Kidney glomerular epithelial cell (primary cell): ENCODE measurements around the gene OR10H1.
A peak's percentile ranks its signal among the peaks of the same experiment; 100 is the strongest.
"Not testable (repeated sequence)": the region's sequence is repeated elsewhere in the genome, so short reads cannot be mapped to it uniquely, and the experiment has no call there.

Experiments used
- DNase-seq: peaks from one replicate; lab custom pipeline; 2025; lab: John Stamatoyannopoulos, UW

Gene OR10H1, protein sequence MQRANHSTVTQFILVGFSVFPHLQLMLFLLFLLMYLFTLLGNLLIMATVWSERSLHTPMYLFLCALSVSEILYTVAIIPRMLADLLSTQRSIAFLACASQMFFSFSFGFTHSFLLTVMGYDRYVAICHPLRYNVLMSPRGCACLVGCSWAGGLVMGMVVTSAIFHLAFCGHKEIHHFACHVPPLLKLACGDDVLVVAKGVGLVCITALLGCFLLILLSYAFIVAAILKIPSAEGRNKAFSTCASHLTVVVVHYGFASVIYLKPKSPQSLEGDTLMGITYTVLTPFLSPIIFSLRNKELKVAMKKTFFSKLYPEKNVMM

DNA sequence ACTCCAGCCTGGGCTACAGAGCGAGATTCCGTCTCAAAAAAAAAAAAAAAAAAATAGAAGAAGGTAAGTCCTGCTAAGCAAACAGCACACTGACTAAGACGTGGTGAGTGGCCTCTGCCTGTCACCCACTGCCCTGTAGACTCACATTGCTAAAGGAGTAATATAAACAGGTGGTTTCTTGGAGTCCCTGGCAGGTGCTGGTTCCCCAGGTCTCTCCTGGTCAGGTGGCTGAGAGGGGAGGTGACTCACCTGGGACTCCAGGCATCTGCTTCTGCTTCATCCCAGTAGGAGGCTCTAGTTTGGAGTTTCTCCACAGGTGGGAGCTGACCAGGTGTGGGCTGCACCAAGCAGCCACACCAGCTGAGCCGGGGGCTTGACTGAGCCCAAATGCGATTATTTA lies at the start of gene OR10H1:
Gene OR10H1 (minus strand): TSS at position 359 of the 400 bp plus-strand sequence. CDS start 7,627 bp downstream, outside the sequence.
- DNase-seq = no peak

DNA sequence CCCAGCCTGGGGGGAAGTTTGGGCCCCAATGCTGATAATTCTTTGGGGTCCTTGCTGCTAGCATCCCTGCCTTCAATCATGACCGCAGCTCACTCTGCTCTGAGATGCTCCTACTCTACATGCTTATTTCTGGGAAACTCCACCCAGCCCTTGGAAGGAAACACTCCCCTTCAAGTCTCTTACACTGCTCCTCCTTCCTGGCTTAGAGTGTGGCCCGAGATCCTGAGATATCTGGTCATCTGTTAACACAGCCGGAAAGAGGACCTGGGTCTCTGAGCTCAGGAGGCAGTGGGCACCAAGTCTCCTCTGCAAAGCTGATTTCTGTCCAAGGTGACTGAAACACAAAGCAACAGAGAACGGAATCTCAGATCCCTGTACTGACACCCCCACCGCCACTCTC lies 49.4 kb upstream of the OR10H1 start:
- no peak for DNase-seq

DNA sequence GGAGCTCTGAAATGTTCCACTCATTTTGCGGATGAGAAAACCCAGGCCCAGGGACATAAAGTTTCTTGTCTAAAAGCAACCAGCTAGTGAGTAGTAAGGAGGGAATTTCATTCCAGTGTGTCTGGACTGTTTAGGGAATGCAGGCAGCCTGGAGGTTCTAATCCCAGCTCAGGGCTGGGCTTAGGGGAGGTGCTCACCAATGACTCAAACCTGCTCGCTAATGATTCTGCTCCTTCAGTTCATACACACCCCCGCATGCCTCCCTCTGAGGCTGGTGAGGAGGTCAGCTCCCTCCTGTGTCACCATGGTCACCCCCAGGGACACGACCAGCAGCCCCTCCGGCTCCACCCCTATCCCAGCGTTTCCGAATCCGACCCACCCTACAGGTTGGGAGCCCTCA lies 47.8 kb upstream of the OR10H1 start:
- no peak for DNase-seq

DNA sequence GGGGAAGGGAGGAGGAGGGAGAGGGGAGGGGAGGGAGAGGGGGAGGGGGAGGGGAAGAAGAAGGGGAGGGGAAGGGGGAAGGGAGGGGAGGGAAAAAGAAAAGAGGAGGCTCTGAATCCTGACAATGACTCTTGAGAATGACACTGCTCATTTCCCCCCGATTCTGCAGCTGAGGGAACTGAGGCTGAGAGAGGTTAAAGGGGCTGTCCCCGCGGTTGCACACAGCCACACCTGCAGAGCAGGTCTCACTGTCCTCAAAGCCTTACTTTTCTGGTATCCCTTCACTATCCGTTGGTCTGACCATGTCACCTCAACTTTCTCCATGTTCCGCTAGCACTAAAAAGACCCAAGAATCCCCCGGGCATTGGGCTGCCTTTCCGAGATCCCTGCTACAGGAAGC lies 47.0 kb upstream of the OR10H1 start:
- DNase-seq = no peak

DNA sequence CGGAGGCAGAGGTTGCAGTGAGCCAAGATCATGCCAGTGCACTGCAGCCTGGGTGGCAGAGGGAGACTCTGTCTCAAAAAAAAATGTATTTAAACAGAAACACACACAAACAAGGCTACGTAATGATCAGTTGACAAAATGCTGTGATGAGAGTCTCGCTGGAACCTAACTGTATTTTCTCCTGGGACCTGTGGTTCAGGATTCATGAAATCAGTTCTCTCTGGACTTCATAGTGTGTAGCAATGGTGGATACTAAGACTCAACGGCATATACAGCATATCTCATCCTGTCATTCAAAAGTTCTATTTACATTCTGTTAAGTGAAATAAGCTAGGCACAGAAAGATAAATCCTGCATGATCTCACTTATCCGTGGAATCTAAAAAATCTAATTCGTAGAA lies 45.1 kb upstream of the OR10H1 start:
- DNase-seq = no peak

DNA sequence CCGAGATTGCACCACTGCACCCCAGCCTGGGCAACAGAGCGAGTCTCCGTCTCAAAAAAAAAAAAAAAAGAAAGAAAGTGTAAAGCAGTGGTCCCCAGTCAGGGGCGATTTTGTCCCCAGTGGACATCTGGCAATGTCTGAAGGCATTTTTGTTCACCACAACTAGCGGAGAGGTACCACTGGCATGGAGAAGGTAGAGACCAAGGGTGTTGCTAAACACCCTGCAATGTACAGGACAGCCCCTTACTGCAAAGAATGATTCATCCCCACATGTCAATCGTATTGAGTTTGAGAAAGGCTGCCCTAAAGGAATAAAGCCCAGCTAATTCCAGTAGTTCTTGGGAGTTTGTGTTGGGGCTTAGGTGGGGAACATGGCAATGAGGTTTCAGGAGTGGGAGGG lies 43.7 kb upstream of the OR10H1 start:
- DNase-seq = no peak

DNA sequence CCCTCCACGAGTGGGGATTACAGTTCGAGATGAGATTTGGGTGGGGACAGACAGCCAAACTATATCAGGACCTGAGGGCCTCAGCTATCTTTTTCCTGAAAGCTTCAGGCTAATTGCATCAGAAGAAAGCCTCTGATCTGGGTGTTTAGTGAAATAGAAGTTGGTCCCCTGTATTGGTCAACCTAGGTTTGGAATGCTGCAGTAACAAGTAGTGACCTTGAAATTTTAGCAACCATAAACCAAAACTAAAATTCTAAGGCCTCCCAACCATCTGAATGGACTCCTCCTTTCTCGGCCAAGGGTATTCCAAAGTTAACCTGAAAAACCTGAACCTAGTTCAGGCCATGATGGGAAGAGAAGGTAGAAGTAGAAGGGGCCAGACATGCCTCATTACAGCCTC lies 34.9 kb upstream of the OR10H1 start:
- DNase-seq = no peak

DNA sequence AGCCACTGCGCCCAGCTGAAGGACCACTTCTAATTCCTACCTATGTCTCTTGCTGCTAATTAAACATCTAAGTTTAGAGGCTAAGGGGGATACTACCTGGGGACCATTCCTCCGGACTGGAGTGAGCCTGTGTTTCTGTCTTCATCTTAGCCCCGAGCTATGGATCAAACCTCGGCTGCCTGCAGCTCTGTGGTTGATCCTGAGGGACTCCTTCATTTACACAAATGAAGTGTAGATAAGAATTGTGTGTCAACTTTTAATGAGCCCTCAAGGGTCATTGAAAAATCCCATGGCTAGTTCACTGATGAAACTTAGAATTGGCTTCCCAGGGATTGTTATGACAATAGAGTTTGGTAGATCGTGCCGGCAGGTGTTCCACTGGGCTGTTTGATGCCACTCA lies 31.5 kb upstream of the OR10H1 start:
- DNase-seq = no peak

DNA sequence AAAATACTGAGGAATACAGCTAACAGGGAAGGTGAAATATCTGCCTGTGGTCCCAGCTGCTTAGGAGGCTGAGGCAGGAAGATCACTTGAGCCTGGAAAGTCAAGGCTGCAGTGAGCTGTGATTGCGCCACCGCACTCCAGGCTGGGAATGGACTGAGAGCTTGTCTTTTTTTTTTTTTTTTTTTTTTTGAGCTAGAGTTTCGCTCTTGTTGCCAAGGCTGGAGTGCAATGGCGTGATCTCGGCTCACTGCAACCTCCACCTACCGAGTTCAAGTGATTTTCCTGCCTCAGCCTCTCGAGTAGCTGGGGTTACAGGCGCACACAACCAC lies 28.4 kb upstream of the OR10H1 start:
- DNase-seq = not testable (repeated sequence)

DNA sequence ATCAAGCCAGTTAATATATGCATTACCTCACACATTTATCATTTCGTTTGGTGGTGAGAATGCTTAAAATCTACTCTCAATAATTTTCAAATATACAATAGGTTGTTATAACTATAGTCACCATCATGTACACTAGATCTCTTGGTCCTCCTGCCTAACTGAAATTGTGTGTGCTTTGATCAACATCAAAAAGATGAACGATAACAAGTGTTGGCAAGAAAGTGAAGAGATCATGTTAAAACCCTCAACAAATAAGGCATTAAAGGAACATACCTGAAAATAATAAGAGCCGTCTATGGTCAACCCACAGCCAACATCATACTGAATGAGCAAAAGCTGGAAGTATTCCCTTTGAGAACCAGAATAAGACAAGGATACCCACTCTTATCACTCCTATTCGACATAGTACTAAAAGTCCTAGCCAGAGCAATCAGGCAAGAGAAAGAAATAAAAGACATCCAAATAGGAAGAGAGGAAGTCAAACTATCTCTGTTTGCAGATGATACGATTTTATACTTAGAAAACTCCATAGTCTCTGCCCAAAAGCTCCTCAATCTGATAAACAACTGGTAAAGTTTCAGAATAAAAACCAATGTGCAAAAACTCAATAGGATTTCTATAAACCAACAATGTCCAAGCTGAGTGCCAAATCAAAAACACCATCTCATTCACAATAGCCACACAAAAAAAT lies 27.9 kb upstream of the OR10H1 start:
- DNase-seq = no peak

DNA sequence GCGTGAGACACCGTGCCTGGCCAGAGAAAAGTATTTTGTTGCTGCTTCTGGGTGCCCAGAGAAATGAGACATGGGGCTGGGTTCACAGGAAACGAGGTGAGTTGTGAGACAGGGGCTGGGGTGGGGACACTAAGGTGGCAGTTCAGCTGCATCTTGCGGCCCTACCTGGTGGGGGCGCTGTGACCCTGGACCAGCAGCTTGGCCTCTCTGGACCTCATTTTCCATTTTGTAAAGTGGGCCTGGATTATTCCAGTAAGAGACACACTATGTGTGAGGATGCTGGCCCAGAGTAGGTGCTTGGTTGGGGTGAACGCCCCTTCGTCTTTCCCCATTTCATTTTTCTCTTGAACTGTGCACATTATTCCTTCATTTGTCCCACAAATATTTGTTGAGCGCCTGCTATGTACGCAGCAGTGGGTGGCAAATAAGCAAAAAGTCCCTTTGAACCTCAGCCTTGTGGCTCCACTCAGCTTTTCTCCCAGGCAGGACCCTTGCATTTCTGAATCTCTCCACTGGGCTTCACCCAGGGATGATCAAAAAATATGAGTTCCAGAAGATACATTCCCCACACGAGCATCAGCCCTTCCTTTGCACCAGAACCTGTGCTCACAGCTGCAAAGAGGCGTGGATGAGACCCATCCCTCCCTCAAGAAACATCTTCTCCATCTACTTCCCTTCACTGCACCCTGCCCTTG lies 26.6 kb upstream of the OR10H1 start:
- no peak for DNase-seq

DNA sequence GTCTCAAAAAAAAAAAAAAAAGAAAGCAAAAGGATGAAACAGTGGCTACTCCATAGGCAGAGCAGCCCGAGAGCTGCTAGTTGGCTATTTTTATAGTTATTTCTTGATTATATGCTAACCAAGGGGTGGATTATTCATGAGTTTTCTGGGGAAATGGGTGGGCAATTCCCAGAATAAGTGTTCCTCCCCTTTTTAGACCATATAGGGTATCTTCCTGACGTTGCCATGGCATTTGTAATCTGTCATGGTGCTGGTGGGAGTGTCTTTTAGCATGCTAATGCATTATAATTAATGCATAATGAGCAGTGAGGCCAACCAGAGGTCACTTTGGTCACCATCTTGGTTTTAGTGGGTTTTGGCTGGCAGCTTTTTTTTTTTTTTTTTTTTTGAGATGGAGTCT lies 25.4 kb upstream of the OR10H1 start:
- DNase-seq = no peak

DNA sequence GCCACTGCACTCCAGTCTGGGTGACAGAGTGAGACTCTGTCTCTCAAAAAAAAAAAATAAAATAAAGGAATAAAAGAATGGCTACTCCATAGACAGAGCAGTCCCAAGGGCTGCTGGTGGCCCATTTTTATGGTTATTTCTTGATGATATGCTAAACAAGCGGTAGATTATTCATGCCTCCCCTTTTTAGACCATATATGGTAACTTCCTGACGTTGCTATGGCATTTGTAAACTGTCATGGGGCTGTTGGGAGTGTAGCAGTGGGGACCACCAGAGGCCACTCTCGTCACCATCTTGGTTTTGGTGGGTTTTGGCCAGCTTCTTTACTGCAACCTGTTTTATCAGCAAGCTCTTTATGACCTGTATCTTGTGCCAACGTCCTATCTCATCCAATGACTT lies 24.4 kb upstream of the OR10H1 start:
- not testable (repeated sequence) for DNase-seq

DNA sequence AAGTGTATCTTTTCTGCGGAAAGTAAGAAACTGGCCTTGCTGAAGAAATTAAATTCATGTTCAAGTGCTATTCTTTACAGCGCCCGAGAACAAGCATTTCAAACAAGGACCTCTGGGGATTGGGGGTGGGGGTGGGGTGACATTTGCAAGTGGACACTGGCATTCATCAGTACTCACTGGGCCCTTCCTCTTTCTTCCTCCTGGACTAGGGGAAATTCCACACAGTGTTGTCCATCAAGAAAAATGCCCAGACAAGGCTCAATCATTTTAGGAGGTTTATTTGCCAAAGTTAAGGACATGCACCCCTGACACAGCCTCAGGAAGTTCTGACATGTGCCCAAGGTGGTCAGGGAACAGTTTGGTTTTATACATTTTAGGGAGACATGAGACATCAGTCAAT lies 22.9 kb upstream of the OR10H1 start:
- no peak for DNase-seq

DNA sequence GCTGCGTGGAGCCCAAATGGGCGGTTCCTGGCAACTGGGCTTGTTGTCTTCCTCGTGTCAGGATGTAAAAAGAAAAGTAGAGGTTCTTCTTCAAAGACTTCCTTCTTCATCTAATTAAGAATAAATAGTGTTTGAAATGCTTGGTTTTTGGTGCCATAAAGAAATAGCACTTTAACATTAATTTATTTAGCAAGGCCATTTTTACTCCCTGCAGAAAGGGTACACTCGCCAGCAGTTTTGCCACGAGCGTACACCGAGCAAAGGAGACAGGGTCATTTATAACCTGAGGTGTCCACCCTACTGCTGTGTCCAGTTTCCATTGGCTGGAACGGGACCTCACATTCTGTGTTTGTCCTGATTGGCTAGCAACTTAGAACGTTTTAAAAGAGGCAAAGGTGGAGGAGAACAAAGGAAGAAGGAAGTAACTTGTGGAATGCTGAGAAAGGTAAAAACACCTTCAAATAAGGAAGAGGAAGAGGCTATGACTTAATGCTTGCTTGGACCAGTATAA lies 21.8 kb upstream of the OR10H1 start:
- peak; percentile 23 for DNase-seq

DNA sequence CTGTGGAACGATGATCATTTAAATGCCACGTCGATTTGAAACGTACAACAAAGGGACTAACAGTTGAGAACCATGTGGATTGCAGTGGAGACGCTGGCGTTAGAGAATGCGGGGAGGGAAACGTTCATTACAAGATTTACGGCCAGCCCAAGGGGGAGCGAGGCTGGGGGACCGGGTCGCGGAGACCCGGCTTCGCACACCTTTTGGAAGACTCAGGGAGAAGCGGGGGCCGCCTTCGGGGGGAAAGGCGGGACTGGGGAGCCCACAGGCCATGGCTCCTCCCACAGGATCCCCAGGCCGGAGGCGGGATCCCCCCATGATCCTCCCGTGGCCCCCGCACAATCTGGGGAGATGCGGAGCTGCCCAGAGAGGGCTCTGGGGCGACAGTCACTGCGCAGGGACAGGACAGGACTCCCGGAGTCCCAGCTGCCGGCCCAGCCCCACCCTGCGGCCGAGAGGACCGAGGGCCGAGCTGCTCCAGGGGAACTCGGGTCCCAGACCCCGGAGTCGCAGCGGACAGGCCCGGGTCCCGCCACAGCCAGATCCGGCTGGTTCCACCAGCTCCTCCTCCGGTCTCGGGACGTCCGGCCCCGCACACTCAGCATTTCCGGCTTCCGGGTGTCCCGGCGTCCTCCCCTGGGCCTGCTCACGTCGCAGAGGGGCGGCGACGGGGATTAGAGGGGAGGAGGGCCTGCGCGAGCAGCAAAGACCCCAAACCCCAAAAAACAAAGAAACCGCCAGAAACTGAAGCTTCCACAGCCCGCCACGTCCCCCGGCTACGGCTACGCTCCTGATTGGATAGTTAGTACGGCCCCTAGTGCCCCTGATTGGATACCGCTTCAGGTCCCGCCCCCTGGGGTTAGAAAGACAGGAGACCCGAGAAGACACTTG lies 21.1 kb upstream of the OR10H1 start:
- peak; percentile 92 for DNase-seq

DNA sequence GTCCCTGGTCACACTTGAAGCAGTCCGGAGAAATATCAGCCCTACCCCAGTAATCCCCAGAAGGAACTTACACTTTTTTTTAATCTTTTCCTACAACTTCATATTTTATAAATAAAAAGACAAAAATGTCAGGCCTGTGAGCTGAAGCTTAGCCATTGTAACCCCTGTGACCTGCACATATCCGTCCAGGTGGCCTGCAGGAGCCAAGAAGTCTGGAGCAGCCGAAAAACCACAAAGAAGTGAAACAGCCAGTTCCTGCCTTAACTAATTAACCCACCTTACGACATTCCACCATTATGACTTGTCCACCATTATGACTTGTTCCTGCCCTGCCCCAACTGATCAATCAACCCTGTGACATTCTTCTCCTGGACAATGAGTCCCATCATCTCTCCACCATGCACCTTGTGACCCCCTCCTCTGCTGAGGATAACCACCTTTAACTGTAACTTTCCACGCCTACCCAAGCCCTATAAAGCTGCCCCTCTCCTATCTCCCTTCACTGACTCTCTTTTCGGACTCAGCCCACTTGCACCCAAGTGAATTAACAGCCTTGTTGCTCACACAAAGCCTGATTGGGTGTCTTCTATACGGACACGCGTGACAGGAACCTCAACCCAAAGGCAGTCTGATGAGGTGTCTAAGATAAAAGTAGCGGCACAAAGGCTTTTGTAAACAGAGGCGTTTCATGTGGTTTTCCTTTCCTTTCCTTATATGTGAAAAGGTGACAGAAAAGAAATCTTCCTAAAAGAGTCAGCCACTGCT lies 20.3 kb upstream of the OR10H1 start:
- DNase-seq = peak; percentile 10

DNA sequence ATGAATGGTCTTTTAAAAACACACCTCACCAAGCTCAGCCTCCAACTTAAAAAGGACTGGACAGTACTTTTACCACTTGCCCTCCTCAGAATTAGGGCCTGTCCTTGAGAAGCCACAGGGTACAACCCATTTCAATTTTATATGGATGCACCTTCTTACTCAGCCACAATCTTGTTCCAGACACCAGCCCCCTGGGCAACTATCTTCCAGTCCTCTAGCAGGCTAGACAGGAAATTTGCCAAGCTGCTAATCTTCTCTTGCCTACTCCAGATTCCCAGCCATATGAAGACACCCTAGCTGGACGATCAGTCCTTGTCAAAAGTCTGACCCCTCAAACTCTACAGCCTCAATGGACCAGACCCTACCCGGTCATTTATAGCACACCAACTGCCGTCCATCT lies 18.8 kb upstream of the OR10H1 start:
- DNase-seq = not testable (repeated sequence)

DNA sequence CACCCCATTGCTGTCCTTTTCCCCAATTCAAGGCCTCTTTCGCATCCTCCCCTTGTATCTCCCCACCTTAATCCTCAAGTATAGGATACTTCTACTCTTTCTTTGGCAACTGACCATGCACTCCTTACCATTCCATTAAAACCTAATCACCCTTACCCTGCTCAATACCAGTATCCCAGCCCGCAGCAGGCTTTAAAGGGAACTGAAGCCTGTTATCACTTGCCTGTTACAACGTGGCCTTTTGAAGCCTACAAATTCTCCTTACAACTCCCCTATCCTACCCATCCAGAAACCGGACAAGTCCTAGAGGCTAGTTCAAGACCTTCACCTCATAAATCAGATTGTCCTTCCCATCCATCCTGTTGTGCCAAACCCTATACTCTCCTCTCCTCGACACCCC lies 16.2 kb upstream of the OR10H1 start:
- no peak for DNase-seq

DNA sequence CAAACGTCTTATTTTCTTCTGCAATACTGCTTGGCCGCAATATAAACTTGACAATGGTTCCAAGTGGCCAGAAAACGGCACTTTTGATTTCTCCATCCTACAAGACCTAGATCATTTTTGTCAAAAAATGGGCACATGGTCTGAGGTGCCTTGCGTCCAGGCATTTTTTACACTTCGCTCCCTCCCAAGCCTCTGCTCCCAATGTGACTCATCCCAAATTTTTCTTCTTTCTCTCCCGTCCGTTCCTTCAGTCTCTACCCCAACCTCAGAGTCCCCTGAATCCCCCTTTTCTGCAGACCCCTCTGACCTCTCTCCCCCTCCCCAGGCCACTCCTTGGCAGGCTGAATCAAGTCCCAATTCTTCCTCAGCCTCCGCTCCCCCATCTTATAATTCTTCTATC lies 14.3 kb upstream of the OR10H1 start:
- no peak for DNase-seq

DNA sequence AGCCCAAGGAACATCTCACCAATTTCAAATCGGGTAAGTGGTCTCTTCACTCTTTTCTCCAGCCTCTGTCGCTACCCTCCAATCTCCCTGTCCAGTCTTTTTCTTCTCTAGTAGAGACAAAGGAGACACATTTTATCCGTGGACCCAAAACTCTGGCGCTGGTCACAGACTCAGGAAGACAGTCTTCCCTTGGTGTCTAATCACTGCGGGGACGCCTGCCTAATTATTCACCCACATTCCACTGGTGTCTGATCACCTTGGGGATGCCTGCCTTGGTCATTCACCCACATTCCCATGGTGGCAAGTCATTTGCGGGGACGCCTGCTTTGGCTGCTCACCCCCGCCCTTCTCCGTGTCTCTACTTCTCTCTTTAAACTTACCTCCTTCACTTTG lies 13.8 kb upstream of the OR10H1 start:
- no peak for DNase-seq
